Mucosa of descending colon (tissue), 3 donors: Measurements from ENCODE around the gene BCAT1. TPM values are rescaled to one million over a fixed set of nuclear protein-coding genes. Genes with fewer than 3 reads are reported as not detected.

Source experiments
- ATAC-seq: fragments of 200-7000 bp; cut with Tn5 transposase; one replicate; pipeline ENCODE4 v1.9.1; 2020; ENCODE audit warnings: mild to moderate bottlenecking, moderate library complexity
- DNase-seq, 3 donors: peaks; one replicate each; pipeline ENCODE4 v3.0.0-alpha.2; 2020
- H3K36me3 ChIP-seq: fragments of 200-600 bp; one replicate; pipeline ENCODE4 v1.8.0; 2021; ENCODE audit warnings: low read depth, mild to moderate bottlenecking
- H3K4me1 ChIP-seq: fragments of 200-600 bp; one replicate; pipeline ENCODE4 v1.8.0; 2021; ENCODE audit warnings: low read depth, mild to moderate bottlenecking
- H3K4me3 ChIP-seq: fragments of 200-600 bp; one replicate; pipeline ENCODE4 v1.8.0; 2021; ENCODE audit warnings: mild to moderate bottlenecking
- H3K9me3 ChIP-seq: fragments of 200-600 bp; one replicate; pipeline ENCODE4 v1.8.0; 2021; ENCODE audit warnings: mild to moderate bottlenecking
- CTCF ChIP-seq: fragments of 200-600 bp; IDR thresholded peaks from one replicate; pipeline ENCODE4 v1.8.0; 2022; ENCODE audit warnings: antibody characterized with exemption, mild to moderate bottlenecking
- intact Hi-C, 2 donors: fragments of 100-400 bp; cut with DNase I in 1 of 2; cut with micrococcal nuclease in 1 of 2; formaldehyde crosslinking; loops; one replicate each; pipeline versions ENCODE4 v1.11.0 to v1.11.1; 2022; cut with DNase I, micrococcal nuclease
- total RNA-seq, 3 donors: library from RNA; stranded (reverse); fragmentation: NEBNext Ultra II Directional in 2 of 3; extraction: Animal tissue kit (Norgen Biotek cat#: 25700) in 2 of 3; gene quantifications; one replicate each; pipeline versions ENCODE4 v1.2.1 to v1.2.4, GENCODE V29; 2021 to 2023
- donor health status: DM: no; HTN: no; CAD: no; lungs with moderate emphysema.
- donor health status: DM: no; HTN: no; CAD: no.
- donor health status: DM: no; HTN: yes; CAD: no.

The BCAT1 gene
- total RNA-seq, 3 donors from 2014 or later, result 5.3 to 19.7 (median 11.1) TPM

- ATAC-seq, result no peak
- intact Hi-C loops, result no loop called here
- H3K36me3 ChIP-seq, result no peaks in the 10 kb centered on the region
- H3K4me1 ChIP-seq, result no peaks in the 10 kb centered on the region
- TF ChIP-seq CTCF, result no peak
- no peaks in the 10 kb centered on the region for H3K9me3 ChIP-seq
- no peak for DNase-seq
- H3K4me3 ChIP-seq, result no peak overlapping the region
Observed at GRCh38 chr12:24778486-24779304, 170.2 kb downstream of the BCAT1 start.

- H3K9me3 ChIP-seq, result no peaks in the 10 kb centered on the region
- intact Hi-C loops, result no loop called here
- H3K4me1 ChIP-seq, result no peaks in the 10 kb centered on the region
- H3K36me3 ChIP-seq, result no peaks in the 10 kb centered on the region
- no peak for DNase-seq
- no peak overlapping the region for H3K4me3 ChIP-seq
- no peak for ATAC-seq
- no peak for TF ChIP-seq CTCF
Observed at GRCh38 chr12:24777359-24777758, 171.5 kb downstream of the BCAT1 start.

- no peak for ATAC-seq
- Histone ChIP-seq H3K4me3 (no peak overlapping the region), H3K36me3 (no peaks in the 10 kb centered on the region), H3K9me3 (no peaks in the 10 kb centered on the region), H3K4me1 (no peaks in the 10 kb centered on the region)
- no peak for DNase-seq
- intact Hi-C loops, result no loop called here
- no peak for TF ChIP-seq CTCF
Observed at GRCh38 chr12:24776861-24777260, 172.0 kb downstream of the BCAT1 start.

GRCh38 chr12:24775073-24775472 lies 173.8 kb downstream of the BCAT1 start:
- Histone ChIP-seq H3K9me3 (no peaks in the 10 kb centered on the region), H3K4me1 (no peaks in the 10 kb centered on the region), H3K4me3 (no peak overlapping the region), H3K36me3 (no peaks in the 10 kb centered on the region)
- ATAC-seq (no peak), DNase-seq (no peak)
- TF ChIP-seq CTCF, result no peak
- intact Hi-C loops, result no loop called here

GRCh38 chr12:24773996-24774395 lies 174.9 kb downstream of the BCAT1 start:
- no peak for DNase-seq
- Histone ChIP-seq H3K4me3 (no peak overlapping the region), H3K4me1 (no peaks in the 10 kb centered on the region), H3K9me3 (no peaks in the 10 kb centered on the region), H3K36me3 (no peaks in the 10 kb centered on the region)
- ATAC-seq, result no peak
- TF ChIP-seq CTCF, result no peak
- intact Hi-C loops, result no loop called here
